ENCODE data around the gene YAF2.
"Not testable (repeated sequence)": the region's sequence is repeated elsewhere in the genome, so short reads cannot be mapped to it uniquely, and the experiment has no call there.

Gene YAF2

DNA sequence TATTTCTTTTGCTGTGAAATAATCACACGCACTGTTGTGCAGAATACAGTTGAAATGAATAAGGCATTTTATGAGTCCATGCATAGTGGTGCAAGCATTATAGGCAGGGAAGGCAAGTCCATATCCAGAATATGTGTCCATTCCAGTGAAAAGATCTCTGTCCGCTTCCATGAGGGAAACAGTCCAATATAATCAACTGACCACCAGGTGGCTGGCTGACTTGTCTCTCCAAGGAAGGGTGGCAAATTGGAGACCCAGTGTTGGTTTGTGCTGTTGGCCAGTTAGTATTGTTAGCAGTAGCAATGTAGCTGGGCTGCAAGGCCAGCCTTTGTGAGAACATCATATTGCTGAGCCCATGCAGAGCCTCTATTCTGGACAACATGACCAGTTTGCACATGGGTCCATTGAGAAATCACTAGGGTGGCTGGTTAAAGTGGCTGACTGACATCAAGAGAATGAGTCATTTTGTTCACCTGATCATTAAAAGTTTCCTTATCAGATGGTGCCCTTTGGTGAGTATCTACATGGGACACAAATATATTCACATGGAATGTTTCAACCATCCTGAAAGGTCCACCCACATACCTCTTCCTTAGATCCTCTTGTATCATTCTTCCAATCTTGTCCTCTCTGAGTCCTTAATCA, 17.3 kb upstream of the YAF2 start:
- DNase-seq (ENCODE audit: low spot score) = no peak

- DNase-seq (ENCODE audit: low spot score) = not testable (repeated sequence)
These were observed 14.6 kb upstream of the YAF2 start for GRCh38 chr12:42252645-42253044.

- DNase-seq (ENCODE audit: low spot score) = not testable (repeated sequence)
These were observed 11.0 kb upstream of the YAF2 start for GRCh38 chr12:42249033-42249432.

- no peak for DNase-seq (ENCODE audit: low spot score)
These were observed 2.2 kb upstream of the YAF2 start for GRCh38 chr12:42240131-42240750.

DNA sequence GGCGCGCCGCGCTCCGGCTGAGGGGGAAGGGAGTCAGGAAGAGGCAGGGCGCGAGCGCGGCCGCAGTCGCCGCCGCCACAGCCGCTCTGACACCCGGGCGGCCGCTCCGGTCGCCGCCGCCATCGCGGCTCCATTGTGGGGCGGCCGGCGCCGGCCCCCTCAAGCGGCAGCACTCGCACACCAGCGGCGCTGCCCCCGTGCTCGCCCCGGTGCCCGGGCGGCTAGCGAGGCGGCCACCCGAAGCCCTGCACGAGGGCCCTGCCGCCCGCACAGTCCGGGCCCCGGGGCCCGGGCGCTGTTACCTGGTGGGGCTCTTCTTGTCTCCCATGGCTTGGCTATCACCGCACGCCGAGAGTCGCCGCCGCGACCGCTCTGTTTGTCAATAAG, 202 bp downstream of the YAF2 start:
- no peak for DNase-seq (ENCODE audit: low spot score)

- peak; percentile 87 for DNase-seq (ENCODE audit: low spot score)
These were observed 796 bp downstream of the YAF2 start for GRCh38 chr12:42237052-42237852.

- DNase-seq (ENCODE audit: low spot score) = no peak
These were observed 2.0 kb downstream of the YAF2 start for GRCh38 chr12:42236017-42236416.

DNA sequence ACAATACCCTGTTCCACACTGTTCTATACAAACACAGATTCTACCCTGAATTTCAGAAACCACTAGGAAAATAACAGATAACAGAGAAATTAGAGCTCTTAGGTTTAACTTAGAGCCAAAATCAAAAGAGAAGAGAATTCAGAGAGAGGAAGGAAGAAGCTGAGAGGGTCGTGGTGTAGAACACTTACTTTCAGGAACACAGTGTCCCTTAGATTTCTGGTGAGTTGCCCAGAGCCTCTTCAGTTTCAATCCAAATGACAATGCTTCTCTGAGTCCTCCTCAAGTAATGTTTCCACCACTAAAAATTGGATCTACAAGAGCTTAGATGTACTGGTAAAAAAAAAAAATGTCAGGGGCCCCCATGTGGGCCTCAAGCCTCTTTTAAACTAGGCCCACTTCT, 2.6 kb downstream of the YAF2 start:
- DNase-seq (ENCODE audit: low spot score) = no peak

DNA sequence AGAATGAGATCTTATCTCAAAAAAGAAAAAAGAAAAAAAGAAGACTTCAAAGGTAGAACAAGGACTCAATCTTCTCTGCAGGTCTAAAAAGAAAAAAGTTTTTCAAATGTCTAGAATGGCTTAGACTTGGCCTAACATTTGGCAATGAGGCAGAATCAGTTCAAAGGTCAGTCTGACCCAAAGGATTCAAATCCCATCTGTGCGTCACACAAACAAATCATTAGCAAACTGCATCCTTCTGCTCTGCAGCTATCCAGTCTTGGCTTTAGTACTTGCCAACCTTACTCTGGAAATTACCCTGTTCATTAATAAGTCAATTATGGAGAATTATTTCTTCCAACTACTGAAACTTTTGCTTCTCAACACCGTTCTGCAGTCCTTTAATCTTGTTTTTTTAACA, 3.1 kb downstream of the YAF2 start:
- DNase-seq (ENCODE audit: low spot score) = no peak

DNA sequence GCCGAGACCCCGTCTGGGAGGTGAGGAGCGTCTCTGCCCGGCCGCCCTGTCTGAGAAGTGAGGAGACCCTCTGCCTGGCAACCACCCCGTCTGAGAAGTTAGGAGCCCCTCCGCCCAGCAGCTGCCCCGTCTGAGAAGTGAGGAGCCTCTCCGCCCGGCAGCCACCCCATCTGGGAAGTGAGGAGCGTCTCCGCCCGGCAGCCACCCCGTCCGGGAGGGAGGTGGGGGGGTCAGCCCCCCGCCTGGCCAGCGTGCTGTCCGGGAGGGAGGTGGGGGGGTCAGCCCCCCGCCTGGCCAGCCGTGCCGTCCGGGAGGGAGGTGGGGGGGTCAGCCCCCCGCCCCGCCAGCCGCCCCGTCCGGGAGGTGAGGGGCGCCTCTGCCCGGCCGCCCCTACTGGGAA, 10.5 kb downstream of the YAF2 start:
- not testable (repeated sequence) for DNase-seq (ENCODE audit: low spot score)

DNA sequence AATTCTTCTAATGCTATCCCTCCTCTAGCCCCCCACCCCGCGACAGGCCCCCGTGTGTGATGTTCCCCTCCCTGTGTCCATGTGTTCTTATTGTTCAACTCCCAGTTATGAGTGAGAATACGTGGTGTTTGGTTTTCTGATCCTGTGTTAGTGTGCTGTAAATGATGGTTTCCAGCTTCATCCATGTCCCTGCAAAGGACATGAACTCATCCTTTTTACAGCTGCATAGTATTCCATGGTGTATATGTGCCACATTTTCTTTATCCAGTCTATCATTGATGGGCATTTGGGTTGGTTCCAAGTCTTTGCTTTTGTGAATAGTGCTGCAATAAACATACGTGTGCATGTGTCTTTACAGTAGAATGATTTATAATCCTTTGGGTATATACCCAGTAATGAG, 13.5 kb downstream of the YAF2 start:
- not testable (repeated sequence) for DNase-seq (ENCODE audit: low spot score)

GRCh38 chr12:42222724-42223123, 15.3 kb downstream of the YAF2 start:
- DNase-seq (ENCODE audit: low spot score) = no peak

GRCh38 chr12:42221726-42222125, 16.3 kb downstream of the YAF2 start:
- no peak for DNase-seq (ENCODE audit: low spot score)

GRCh38 chr12:42217656-42218055, 20.4 kb downstream of the YAF2 start:
- no peak for DNase-seq (ENCODE audit: low spot score)

DNA sequence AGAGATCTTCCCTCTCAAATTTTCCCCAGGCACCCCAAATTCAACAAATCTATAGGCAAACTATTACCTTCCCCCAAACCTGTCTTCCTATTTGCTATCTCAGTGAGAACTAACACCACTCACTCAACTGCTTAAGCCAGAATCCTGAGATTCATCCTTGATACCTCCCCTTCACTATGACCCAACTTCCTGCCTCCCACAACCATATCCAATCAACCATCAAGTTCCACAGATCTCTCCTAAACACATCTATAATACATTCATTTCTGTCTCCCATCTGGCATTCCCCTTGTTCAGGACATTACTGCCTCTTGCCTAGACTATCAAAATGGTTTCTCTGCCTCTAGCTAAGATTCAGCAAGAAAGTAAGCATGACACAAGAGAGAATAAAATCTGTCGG, 21.3 kb downstream of the YAF2 start:
- no peak for DNase-seq (ENCODE audit: low spot score)

- DNase-seq (ENCODE audit: low spot score) = not testable (repeated sequence)
These were observed 22.3 kb downstream of the YAF2 start for GRCh38 chr12:42215759-42216158.

GRCh38 chr12:42213954-42214426, 24.1 kb downstream of the YAF2 start:
- DNase-seq (ENCODE audit: low spot score) = no peak

DNA sequence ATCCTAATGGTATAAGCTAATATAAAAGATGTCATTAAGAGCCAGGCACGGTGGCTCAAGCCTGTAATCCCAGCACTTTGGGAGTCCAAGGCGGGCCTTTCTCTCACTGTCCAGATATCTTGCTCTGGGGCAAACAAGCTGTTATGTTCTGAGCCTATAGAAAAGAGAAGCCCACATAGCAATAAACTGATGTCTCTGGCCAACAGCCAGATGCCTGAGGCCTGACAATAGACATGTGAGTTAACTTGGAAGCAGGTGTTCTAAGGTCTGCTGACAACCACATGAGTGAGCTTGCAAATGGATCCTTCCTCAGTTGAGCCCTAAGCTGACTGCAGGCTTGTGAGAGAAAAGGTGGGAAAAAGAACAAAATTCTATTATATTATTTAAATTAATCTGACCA, 25.0 kb downstream of the YAF2 start:
- peak; percentile 32 for DNase-seq (ENCODE audit: low spot score)

DNA sequence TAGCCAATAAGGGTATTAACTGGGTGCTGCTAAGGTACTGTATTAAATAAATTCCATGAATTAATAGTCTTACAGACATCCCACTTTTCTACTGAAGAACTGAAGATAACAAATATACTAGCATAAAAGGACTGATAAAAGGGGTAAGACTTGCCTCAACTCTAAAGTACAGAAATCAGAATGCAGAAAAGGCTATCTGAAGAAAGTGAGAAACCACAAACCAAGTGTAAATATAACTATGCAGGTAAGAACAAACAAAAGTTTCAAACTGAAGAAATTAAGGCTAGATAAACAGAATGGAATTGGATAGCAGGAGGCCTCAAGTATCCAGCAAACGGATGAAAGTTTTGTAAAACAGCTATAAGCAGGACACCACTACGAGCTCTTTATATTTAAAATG, 29.5 kb downstream of the YAF2 start:
- no peak for DNase-seq (ENCODE audit: low spot score)

GRCh38 chr12:42204819-42205218, 33.2 kb downstream of the YAF2 start:
- DNase-seq (ENCODE audit: low spot score) = no peak

- no peak for DNase-seq (ENCODE audit: low spot score)
These were observed 33.7 kb downstream of the YAF2 start for GRCh38 chr12:42204362-42204761.

DNA sequence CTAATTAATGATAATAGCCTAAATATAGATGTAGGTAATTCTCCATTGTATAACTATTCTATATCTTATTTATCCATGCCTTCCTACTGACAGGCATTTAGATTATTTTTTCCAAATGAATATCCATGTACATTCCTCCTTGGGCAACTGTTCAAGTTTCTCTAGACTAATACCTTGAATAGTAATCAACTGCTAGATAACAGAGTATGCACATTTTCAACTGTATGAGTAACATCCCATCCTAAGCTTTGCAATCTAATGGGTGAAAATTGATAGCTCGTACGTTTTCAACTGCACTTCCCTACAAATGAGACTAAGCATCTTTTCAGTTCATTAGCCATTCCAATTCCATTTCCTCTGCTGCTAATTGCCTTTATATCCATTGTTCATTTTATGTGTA, 37.0 kb downstream of the YAF2 start:
- DNase-seq (ENCODE audit: low spot score) = no peak

GRCh38 chr12:42199007-42199406, 39.0 kb downstream of the YAF2 start:
- DNase-seq (ENCODE audit: low spot score) = no peak
